RPMI8226 (cell line): ENCODE data around the gene OTUD3.
"Not testable (repeated sequence)": the region's sequence is repeated elsewhere in the genome, so short reads cannot be mapped to it uniquely, and the experiment has no call there.

ENCODE experiments used
- DNase-seq: peaks from one replicate; pipeline ENCODE4 v3.0.0-alpha.2; 2015

The OTUD3 gene

DNA sequence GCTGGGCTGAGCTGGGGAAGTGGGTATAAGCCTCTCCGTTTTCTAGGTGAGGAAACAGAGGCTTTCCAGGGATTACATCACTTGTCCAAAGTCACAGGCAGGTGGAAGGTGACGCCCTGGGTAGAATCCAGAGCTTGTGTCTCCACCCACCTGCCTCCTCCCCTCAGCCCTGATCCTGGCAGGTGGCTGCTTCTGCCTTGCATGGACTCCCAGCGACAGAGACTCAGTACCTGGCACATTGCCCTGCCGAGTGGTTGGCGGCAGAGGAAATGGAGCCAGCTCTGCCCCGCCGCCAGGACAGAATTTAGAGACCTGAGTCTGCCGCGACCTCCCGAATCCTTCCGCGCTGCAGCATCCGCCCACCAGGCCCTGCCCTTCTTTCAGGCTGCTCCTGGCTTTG lies 39.1 kb downstream of the OTUD3 start:
- DNase-seq = peak; percentile 94

DNA sequence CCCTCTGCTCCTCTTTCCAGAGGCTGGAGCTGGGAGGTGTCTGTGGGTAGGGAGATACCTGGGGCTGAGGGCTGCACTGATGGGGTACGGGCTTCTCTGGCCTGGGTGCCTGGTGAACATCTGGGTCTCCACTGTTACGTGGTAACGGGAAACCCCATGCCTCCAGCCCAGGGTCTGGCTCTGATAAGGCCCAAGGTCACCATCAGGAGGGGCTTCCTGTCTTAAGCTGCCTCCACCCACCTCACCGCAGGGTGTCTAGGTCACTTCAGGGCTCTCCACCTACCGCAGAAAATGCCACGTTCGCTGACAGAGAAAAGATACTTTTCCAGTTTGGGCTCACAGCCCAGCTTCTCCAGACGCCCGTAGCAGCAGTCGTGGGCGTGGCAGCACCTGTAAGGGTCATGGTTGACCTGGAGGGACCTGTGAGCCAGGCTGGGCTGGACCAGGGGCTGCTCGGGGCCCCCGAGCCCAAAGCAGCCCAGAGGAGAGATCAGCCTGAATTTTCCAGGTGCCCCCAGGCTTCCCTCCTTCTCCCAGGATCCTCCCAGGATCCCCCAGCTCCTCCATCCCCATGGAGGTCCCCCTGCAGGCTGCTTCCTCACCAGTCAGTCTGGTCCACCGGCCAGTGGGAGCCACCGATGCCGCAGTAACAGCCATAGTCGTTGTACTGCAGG lies 40.0 kb downstream of the OTUD3 start:
- DNase-seq = peak; percentile 80

DNA sequence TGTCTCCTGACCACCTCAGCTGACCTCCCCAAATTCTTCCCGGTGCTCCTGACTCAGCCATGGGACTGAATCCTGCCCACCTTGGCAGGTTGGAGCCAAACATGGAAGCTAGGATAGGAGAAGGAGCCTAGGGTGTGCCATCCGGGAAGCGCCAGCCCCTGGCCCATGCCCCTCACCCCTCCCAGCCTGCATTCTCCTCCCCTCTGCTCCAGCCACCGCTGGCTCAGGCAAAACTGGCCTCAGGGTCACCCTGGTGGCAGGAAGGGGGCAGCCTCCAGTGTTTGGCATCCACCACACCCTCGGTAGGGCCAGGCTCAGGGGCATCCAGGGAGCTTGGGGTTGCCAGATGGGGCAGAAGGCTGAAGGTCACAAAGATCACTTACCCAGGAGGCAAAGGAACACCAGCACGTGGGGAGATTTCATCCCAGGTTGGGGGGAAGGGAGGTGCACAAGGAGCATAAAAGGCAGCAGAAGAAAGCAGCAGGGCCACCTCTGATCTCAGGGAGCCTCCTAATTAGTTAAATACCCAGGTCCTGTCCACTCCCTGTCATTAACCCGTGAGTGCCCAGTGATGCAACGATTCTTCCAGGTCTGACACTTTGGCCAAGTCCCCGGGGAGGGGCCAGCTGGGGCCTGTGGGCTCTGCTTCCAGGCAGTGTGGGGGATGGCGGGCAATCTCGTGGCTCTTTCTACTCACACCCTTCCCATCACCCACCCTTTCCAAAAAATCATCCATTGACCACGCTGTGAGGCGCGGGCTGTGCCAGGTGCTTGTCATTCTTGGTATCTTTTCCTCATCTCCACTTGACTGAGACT lies 41.1 kb downstream of the OTUD3 start, which contains the start of gene PLA2G2E:
Gene PLA2G2E (minus strand): TSS at position 481 of the 816 bp plus-strand sequence. CDS start 58 bp downstream, at position 423.
- no peak for DNase-seq

DNA sequence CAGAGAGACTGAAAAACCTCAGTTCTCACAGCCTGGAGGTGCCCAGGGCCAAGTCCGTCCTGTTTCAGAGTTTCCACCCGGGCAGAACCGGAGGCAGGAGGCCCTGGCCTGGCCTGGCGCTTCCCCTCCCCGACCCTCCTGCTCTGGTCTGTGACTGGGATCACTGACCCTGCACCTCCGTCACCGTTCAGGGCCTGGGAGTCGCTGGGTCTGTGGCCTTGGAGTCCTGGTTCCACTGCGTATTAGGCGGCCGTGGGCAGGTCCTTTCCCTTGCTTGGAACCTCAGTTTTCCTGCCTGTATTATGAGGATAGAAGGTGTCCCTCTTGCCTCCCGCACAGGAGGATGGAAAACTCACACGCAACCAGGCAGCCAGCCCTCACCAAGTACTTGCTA lies 41.8 kb downstream of the OTUD3 start:
- no peak for DNase-seq

DNA sequence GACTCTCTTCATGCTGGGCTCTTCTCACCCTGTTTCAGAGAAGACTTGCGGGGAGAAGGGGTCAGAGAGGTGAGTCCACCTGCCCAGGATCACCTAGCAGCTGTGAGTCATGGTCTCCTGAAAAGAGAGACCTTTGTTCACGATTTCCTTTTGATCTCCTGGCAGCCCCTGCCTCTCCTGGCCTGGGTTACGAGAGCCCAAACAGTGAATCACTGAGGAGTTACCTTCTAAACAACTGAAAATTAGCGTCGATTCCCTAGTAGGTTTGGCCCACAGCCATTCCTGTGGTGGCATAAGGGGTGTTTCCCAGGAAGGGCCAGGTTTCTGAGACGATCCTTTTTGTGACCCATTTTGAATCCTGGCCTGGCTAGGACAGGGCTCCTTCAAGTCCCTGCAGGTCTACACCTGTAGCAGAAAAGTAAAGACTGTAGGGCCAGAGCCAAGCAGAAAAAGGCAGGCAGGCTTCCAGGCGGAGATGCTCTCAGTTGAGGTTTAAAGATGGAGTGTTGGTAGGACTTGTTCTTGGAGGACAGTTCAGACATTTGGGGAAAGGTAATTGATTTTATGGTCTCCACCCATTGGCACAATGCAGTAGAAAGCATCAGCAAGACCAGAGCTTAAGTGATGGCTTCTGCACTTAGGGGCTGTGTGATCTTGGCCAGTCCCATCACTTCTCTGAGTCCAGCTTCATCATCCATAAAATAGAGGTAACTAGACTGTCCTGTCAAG lies 43.3 kb downstream of the OTUD3 start:
- DNase-seq = no peak

DNA sequence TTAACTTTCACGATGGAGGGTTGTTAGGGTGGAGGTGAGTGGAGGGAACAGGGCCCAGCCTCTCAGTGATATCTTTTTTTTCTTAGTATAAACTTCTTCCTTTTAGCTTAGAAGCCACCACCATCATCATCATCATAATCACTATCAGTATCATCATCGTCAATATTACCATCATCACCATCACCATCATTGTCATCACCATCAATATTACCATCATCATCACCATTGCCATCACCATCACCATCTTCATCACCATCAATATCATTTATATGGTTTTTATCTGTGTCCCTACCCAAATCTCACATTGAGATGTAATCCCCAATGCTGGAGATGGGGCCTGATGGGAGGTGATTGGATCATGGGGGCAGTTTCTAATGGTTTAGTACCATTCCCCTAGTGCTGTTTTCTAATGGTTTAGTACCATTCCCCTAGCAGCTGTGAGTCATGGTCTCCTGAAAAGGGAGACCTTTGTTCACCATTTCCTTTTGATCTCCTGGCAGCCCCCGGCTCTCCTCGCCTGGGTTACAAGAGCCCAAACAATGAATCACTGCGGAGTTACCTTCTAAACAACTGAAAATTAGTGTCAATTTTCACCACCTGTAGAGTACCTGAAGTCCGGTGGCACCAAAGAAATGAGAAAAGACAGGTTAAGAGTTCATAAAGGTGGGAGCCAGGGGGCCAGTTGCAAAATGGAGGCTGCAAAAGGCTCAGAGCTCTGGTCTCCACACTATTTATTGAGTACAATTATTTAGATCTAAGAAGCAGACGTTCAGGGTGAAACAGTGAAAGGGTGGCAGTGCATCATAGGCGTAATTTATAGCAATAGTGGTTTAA lies 44.3 kb downstream of the OTUD3 start:
- no peak for DNase-seq

DNA sequence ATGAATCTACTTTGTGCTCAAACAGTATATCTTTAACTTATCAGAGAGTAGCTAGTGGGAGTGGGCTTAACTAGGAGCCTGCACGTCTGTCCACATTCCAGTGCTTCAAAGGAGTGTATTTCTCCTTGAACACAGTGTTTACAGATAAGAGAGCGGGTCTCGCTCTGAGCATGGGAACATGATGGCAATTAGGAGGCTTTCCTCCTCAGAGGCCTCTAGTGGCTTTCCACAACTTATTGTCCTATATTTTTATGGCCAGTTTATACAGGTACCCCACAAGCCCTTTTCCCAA lies 44.9 kb downstream of the OTUD3 start:
- DNase-seq = not testable (repeated sequence)

DNA sequence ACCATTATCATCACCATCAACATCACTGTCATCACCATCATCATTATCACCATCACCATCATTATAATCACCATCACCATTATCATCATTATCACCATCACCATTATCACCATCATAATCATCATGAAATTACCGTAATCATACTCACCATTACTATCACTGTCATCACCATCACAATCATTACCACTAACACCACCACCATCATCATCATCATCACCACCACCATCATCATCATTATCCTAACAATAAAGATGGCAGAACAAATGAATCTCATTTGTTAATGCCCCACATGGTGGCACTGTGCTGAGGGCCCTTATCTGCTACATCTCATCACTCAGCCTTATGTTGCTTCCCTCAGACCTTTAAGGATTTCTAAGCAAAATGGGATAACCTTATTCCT lies 50.7 kb downstream of the OTUD3 start:
- no peak for DNase-seq

DNA sequence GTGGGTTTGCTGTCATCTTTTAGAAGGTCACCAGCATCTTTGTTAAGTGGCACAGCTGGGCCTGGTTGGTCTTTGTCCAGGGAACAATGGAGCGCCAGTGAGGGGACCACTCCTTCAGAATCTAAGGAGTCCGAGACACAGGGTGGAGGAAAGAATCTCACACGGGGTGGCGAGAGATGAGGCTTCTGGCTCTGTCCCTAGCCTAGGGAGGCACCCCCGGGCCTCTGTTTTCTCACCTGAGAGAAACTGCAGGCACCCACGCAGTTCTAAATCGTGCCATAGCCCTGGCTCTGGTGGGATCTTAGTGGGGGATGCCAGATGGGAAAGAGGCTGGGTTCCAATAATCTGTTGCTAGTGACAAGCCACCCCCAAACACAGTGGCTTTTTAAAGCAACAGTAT lies 52.1 kb downstream of the OTUD3 start:
- DNase-seq = no peak

DNA sequence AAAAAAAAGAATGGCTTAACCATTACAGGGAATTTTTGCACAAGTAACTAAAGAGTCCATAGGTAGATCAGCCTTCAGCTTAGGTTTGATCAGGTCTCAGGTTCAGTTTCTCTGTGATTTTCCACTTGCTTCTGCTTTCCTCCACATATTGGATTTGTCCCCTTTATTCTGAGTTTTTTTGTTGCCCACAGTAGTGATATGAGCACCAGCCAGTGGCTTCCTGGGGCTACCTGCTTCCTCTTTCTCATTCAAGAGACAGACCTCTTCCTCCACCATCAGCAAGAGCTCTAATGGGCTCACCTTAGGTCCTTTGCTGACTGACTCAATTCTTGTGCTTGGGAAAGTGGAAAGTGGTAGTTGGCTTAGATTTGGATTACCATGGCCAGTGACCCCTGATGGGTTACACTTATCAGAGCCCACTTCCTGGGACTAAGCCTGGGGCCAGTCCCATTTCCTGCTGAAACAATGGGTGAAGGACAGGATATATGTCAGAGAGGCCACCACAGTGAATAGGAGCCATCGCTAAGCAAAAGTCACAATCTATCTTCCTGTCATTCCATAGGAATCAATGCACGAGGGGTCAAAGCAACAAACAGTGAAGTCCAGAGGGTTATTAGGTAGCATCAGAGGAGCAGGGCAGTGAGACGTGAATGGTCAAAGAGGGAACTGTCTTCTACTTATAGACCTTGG lies 54.0 kb downstream of the OTUD3 start:
- no peak for DNase-seq

DNA sequence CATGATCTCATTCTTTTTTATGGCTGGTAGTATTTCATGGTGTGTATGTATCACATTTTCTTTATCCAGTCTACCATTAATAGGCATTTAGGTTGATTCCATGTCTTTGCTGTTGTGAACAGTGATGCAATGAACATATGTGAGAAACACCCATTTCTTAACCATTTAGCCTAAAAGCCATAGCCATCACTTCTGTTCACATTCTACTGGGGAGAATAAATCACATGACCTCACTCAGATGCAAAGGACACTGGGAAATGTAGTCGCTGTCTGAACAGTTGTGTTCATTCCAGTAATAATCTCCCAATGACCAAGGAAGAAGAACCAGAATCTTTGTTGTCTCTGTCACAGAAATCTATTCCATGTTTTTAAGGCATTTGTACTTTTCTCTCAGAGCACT lies 56.3 kb downstream of the OTUD3 start:
- no peak for DNase-seq

DNA sequence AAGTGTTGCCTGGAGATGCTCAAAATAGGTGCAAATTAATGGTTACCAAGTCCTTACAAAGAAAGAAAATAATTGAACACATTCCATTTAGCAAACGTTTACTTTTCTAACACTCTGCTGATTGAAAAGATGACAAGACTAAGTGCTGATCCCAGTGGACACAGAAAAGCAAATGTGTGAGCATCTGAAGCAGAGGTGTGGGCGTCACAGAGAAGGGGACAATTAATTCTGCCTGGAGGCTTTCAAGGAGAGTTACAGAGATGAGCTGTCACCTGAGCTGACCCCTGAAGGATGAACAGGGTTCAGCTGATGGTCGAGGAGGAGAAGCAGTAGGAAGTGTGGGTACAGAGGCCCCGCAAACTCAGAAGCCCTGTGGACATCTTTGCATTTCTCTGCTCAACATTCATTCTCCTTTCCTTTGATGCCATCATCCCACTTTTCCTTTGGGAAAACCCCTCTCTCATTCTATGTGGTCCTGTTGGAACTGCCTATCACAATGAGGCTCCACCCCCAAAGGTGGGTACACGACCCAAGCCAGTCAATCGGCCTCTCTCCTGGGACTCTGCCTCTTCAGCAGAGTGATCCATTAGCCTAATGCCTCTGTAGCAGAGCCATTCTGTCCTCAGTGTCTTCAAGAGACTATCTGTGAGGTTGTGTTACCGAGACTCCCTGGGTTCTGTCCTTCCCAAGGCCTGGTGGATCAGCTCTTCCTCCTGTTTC lies 58.5 kb downstream of the OTUD3 start:
- no peak for DNase-seq

DNA sequence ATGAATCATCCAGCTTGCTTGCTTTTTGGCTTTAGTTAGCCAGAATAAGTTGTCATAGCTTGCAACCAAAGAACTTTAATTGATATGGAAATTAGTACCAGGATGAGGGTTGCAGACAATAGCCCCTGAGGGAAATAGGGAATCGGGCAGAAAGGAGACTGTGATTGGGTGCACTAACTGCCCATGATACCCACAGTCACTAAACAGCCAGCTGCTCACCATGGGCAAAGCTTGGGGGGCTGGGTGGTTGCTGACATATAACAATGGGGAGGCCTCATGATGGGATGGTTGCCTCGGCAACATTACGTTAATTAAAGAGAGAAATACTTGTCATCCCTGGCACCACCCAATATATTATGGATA lies 59.0 kb downstream of the OTUD3 start:
- no peak for DNase-seq

DNA sequence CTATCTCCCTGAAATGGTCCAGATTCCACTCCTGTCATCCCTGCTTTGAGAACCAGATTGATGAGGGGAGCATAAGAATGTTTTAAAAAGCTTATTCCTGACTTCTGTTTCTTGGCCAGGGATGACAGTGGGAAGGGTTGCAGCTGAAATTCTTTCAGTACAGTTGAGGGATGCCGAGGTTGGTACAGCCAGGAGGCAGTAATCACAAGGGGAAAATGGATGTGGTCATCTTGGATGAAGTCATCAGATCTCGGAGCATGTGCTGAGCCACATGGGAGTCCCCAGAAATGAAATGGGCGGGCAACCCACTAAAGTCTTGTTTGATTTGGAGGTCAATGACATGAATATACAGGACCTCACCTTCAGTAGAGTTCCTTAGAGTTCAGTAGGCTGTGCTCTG lies 59.9 kb downstream of the OTUD3 start:
- DNase-seq = no peak

DNA sequence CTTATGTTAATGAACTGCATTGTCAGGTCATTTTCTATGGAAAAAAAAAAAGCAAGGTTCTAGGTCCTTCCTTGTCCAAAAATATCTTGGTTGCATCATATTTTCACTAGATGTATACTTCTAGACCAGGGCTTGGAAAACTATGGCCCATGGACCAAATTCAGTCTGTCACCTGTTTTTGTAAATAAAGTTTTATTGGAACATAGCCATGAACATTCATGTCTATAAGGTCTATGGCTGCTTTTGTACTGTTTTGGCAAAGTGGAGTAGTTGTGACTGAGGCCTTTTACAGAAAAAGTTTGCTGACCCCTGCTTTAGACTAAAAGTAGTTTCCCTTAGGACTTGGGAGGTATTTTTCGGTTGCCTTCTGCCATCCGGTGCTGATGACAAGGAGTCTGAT lies 60.5 kb downstream of the OTUD3 start:
- no peak for DNase-seq

DNA sequence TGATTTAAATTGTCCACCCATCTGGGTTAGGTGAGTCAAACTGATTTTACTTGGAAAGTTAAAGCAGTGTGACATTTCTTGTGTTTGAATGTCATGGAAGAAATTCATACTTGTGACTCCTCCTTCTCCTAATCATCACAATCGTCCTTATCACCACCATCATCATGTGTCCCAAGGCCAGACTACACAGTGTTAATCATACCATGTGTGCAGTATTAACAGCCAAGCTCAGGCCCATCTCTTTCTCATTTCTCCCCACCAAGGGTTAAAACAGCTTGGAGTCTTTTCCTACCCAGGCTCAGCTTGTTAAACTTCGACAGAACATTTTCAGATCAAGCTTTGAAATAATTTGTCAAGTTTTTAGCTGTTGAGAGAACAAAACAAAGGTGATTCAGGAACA lies 63.7 kb downstream of the OTUD3 start:
- no peak for DNase-seq

DNA sequence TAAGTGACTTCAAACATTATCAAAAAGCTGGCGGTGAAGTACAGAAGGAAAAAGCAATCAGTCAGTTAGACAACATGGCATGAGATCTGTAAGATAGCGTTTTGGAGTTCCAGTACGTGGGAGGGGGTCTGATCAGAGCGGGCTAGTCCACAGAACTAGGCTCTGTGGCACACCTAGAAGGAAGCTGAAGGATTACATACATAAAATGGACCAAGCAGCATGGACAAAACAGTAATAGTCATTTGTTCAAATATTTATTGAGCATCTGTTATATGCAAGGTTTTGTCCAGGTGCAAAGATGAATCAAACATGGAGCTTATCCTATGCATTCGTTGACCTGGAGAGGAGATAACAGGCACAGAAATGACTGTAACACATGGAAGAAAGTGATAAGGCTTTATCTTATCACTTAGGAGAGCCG lies 64.1 kb downstream of the OTUD3 start:
- DNase-seq = no peak

DNA sequence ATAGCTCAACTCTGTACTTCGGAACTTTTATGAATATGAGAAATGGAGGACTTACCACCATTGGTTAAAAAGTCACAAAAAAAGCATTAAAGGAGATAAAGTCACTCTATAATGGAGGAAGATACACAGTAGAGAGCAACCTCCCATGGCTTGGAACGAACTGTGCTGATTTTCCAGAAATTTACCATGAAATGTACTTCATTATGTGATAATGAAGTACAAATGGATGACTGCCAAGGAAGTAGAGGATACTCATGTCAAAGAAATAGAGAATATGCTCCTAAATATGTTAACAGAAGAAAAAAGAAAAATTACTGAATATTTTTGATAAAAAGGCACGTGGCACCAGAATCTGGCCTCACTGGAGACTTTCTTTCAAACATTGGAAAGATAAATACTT lies 64.8 kb downstream of the OTUD3 start:
- no peak for DNase-seq

DNA sequence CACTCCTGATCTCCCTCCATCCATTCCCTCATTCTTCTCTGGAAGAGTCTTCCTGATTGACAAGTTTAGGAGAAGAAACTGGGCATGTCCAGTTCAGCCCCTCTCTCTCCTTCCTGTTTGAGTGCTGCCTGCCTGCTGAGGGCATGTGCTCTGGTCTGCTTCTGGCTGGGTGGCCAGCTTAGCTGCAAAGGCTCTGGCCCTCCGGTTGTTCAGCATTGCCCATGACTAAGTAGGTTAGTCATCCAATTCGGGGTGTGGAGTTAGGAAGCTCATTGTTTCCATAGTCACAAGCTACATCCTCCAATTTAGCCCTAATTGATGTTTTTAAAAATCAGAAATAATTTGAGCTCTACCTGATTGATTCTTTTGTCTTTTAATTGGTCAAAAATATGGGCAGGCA lies 66.8 kb downstream of the OTUD3 start:
- DNase-seq = no peak

DNA sequence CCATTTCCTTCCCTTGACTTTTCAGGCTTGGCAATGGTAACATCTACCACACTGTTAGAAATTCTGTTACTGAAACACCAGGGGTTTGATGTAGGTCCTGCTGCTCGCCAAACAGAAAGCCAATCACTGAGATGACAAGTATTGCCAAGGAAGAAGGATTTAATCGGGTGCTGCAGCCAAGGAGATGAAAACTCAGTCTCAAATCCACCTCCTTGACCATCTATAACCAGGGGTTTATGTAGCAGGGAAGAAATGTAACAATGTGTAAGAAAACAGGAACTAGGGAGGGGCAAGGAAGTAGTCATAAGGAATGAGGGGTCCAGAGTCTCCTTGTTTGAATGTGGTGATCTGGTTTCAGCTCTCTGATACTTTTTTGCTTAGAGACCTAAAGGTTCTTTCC lies 71.9 kb downstream of the OTUD3 start:
- DNase-seq = no peak

DNA sequence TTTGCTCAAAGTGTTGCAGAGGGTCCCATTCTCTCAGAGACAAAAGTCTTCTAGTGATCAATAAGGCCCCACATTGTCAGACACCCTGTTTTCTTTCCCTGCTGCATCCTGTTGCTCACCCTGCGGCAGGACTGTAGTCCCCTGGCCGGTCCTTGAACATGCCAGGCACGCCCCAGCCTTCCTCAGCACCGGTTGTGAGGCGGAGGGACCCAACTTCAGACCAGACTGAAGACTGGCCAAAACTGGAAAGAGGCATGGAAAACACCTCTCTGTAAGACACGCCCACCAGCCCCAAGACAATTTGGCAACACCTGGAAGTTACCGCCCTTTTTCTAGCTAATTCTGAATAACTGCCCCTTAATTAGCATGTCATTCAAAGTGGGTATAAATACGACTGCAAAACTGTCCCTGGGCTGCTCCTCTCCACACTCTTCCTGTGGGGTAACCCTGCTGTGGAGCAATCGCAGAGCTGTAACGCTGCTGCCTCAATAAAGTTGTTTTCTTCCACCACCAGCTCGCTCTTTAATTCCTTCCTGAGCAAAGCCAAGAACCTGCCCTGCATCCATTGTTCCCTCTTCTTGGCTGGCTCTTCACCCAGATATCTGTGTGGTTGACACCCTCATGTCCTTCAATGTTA lies 73.5 kb downstream of the OTUD3 start:
- no peak for DNase-seq
